ENCODE results near the gene LRRFIP1.
"Not testable (repeated sequence)": the region's sequence is repeated elsewhere in the genome, so short reads cannot be mapped to it uniquely, and the experiment has no call there.

LRRFIP1 gene

GRCh38 chr2:237682856-237683670, 55.7 kb downstream of the LRRFIP1 start:
- no peak for DNase-seq (ENCODE audit: low spot score)

- no peak for DNase-seq (ENCODE audit: low spot score)
These were observed 58.0 kb downstream of the LRRFIP1 start for GRCh38 chr2:237685408-237685807.

GRCh38 chr2:237686659-237687136, 59.3 kb downstream of the LRRFIP1 start:
- DNase-seq (ENCODE audit: low spot score): no peak

- DNase-seq (ENCODE audit: low spot score): no peak
These were observed 60.7 kb downstream of the LRRFIP1 start for GRCh38 chr2:237688081-237688480.

- not testable (repeated sequence) for DNase-seq (ENCODE audit: low spot score)
These were observed 61.2 kb downstream of the LRRFIP1 start for GRCh38 chr2:237688541-237688940.

GRCh38 chr2:237689336-237690131, 62.1 kb downstream of the LRRFIP1 start:
- DNase-seq (ENCODE audit: low spot score): no peak

- DNase-seq (ENCODE audit: low spot score): peak; percentile 78
These were observed 63.9 kb downstream of the LRRFIP1 start for GRCh38 chr2:237691029-237691907.

GRCh38 chr2:237691908-237692600, 64.7 kb downstream of the LRRFIP1 start:
- peak; percentile 61 for DNase-seq (ENCODE audit: low spot score)

- peak; percentile 29 for DNase-seq (ENCODE audit: low spot score)
These were observed 65.4 kb downstream of the LRRFIP1 start for GRCh38 chr2:237692601-237693290.

- DNase-seq (ENCODE audit: low spot score): no peak
These were observed 66.1 kb downstream of the LRRFIP1 start for GRCh38 chr2:237693291-237693994.

- no peak for DNase-seq (ENCODE audit: low spot score)
These were observed 67.2 kb downstream of the LRRFIP1 start for GRCh38 chr2:237694415-237695194.

GRCh38 chr2:237695201-237695780, 67.9 kb downstream of the LRRFIP1 start:
- no peak for DNase-seq (ENCODE audit: low spot score)

GRCh38 chr2:237696461-237696860, 69.1 kb downstream of the LRRFIP1 start:
- DNase-seq (ENCODE audit: low spot score): no peak

- DNase-seq (ENCODE audit: low spot score): no peak
These were observed 70.4 kb downstream of the LRRFIP1 start for GRCh38 chr2:237697586-237698357.

- DNase-seq (ENCODE audit: low spot score): no peak
These were observed 70.9 kb downstream of the LRRFIP1 start for GRCh38 chr2:237698358-237698694.

- DNase-seq (ENCODE audit: low spot score): no peak
These were observed 72.6 kb downstream of the LRRFIP1 start for GRCh38 chr2:237699870-237700511.

GRCh38 chr2:237700512-237701032, 73.2 kb downstream of the LRRFIP1 start:
- DNase-seq (ENCODE audit: low spot score): no peak

All from SK-N-DZ (cell line).